ENCODE measurements around the gene MORF4L1. TPM values are rescaled to one million over a fixed set of nuclear protein-coding genes. Genes with fewer than 3 reads are reported as not detected.
"Not testable (repeated sequence)": the region's sequence is repeated elsewhere in the genome, so short reads cannot be mapped to it uniquely, and the experiment has no call there.

The MORF4L1 gene
- total and polyA plus RNA-seq, 2 experiments from 2014 or later, result 357 to 388 TPM

DNA sequence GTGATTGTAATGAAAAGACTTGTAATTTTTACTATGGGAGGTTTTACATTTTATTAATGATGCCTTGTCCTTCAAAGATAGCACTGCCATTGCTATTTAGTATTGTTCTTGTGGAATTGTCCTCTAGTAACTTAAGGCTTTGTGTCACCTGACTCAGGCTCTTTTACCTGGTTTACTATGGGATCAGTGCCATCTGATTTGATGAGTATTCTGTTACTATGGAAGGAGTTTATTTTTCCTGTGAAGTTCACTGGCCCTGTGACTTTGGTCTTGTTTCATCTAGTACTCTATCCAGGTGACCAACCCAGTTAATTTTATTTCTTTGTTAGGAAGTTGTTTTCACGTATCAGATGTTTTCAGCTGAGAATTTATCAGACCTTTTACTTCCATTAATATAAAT, 9.0 kb downstream of the MORF4L1 start:
- TF ChIP-seq EZH2 (IDR thresholded peaks at IDR 0.05; ENCODE audit: insufficient read depth, poor library complexity, severe bottlenecking) (no peak), EZH2phosphoT487 (IDR thresholded peaks at IDR 0.05; ENCODE audit: insufficient read depth, low read depth) (no peak)
- H3F3A ChIP-seq (ENCODE audit: insufficient read depth), result peaks cover 76% of the 10 kb centered on the region
- H3K4me3 ChIP-seq, result no peak overlapping the region
- H3K27me3 ChIP-seq (replicated peaks; ENCODE audit: insufficient read depth), result no peaks in the 10 kb centered on the region
- peaks cover 76% of the 10 kb centered on the region for H4K20me1 ChIP-seq (ENCODE audit: insufficient read depth)
- peaks cover 100% of the 10 kb centered on the region for H3K79me2 ChIP-seq (ENCODE audit: insufficient read depth)
- 100% methylated on average over 1 of the region's 1 CpG for WGBS, 2 experiments (ENCODE audit: low coverage in 1 of 2, low lambda C conversion rate in 2 of 2, missing lambda C conversion rate in 2 of 2)
- no peaks in the 10 kb centered on the region for H3K9me2 ChIP-seq (ENCODE audit: insufficient read depth)
- no peak for DNase-seq
- in situ Hi-C loops (cut with MboI), result no loop called here
- peaks cover 50% of the 10 kb centered on the region for H3K36me3 ChIP-seq (ENCODE audit: low read depth)
- H2AFZ ChIP-seq, result no peak overlapping the region
- H3K4me2 ChIP-seq (ENCODE audit: unreplicated experiment), result peak overlapping the region; percentile 51
- H3K4me1 ChIP-seq (ENCODE audit: insufficient read depth), result peaks cover 60% of the 10 kb centered on the region
- H3K9me3 ChIP-seq (ENCODE audit: low read depth), result no peaks in the 10 kb centered on the region
- no peak overlapping the region for H3K9ac ChIP-seq
- H3K27ac ChIP-seq, result peak overlapping the region; percentile 63

DNA sequence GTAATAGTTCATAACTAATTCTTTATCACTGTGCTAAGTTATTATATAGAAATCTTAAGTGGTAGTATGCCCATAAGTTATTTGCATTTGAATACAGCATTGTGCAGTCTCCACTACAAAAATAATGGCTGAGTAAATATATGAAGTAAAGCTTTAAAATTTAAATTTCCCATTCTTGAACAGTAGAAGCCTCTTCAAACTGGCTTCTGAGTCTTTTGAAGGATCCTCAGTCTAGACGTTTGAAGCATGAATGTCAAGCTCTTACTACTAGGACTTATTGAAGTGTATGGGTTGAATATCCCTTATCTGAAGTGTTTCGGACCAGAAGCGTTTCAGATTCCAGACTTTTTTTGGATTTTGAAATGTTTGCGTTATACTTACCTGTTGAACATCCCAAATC, 16.3 kb downstream of the MORF4L1 start:
- no peak for DNase-seq
- H3K79me2 ChIP-seq (ENCODE audit: insufficient read depth), result peaks cover 100% of the 10 kb centered on the region
- no peaks in the 10 kb centered on the region for H3K9me2 ChIP-seq (ENCODE audit: insufficient read depth)
- H3K4me2 ChIP-seq (ENCODE audit: unreplicated experiment), result no peak overlapping the region
- peaks cover 95% of the 10 kb centered on the region for H3K36me3 ChIP-seq (ENCODE audit: low read depth)
- no peak overlapping the region for H3K4me3 ChIP-seq
- H3K27ac ChIP-seq, result no peak overlapping the region
- H3K9ac ChIP-seq, result no peak overlapping the region
- 0 out of 2 replicates have a peak, but pooled peaks cover 4% of the 10 kb centered on the region for H3K4me1 ChIP-seq (ENCODE audit: insufficient read depth)
- TF ChIP-seq EZH2phosphoT487 (IDR thresholded peaks at IDR 0.05; ENCODE audit: insufficient read depth, low read depth), result no peak
- no peak for TF ChIP-seq EZH2 (IDR thresholded peaks at IDR 0.05; ENCODE audit: insufficient read depth, poor library complexity, severe bottlenecking)
- in situ Hi-C loops (cut with MboI), result no loop called here
- H3K9me3 ChIP-seq (ENCODE audit: low read depth), result no peaks in the 10 kb centered on the region
- H4K20me1 ChIP-seq (ENCODE audit: insufficient read depth), result peaks cover 33% of the 10 kb centered on the region
- H3F3A ChIP-seq (ENCODE audit: insufficient read depth), result peaks cover 59% of the 10 kb centered on the region
- WGBS, 2 experiments (ENCODE audit: low coverage in 1 of 2, low lambda C conversion rate in 2 of 2, missing lambda C conversion rate in 2 of 2), result 81 to 82% methylated on average over 4 of the region's 4 CpGs
- no peaks in the 10 kb centered on the region for H3K27me3 ChIP-seq (replicated peaks; ENCODE audit: insufficient read depth)
- H2AFZ ChIP-seq, result no peak overlapping the region

DNA sequence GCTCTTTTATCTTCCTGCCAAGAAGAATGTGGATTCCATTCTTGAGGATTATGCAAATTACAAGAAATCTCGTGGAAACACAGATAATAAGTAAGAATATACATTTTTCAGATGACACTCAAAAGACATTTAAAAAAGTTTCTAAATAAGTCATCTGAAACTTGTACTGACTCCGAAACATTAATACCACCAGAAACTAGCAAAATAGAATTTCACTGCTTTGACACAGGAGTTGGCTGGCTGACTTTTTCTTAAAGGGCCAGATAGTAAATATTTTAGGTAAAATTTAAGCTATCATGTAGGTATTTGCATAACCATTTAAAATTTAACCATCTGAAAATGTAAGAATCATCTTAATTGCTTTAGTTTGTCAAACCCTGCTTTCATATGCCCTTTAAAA, 20.8 kb downstream of the MORF4L1 start:
- DNase-seq, result no peak
- H3K9me3 ChIP-seq (ENCODE audit: low read depth), result no peaks in the 10 kb centered on the region
- peaks cover 97% of the 10 kb centered on the region for H3K36me3 ChIP-seq (ENCODE audit: low read depth)

DNA sequence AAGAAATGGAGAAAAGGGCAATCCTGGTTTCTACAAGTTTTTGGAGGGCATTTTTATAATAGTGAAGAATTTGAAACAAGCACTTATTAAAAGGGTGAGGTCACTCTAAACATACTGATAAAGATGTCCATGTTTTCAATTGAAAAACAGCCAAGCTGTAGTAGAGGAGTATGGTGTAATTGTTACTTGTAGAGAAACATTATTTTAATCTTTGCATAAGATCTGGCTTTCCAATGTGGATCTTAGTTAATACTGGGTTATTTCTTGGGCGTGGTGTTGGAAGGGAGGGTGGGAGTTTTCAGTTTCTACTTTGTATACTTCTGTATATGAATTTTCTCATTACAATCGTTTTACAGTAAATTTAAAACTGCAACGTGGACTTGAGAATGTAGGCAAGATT, 22.8 kb downstream of the MORF4L1 start:
- in situ Hi-C loops (cut with MboI), result no loop called here
- WGBS, 2 experiments (ENCODE audit: low coverage in 1 of 2, low lambda C conversion rate in 2 of 2, missing lambda C conversion rate in 2 of 2), result 64 to 76% methylated on average over 3 of the region's 3 CpGs
- Histone ChIP-seq H3K4me1 (ENCODE audit: insufficient read depth) (0 out of 2 replicates have a peak, but pooled peaks cover 3% of the 10 kb centered on the region), H3K79me2 (ENCODE audit: insufficient read depth) (peaks cover 100% of the 10 kb centered on the region), H3K9ac (no peak overlapping the region), H2AFZ (no peak overlapping the region), H3K27me3 (replicated peaks; ENCODE audit: insufficient read depth) (no peaks in the 10 kb centered on the region), H3K9me3 (ENCODE audit: low read depth) (no peaks in the 10 kb centered on the region), H3K4me3 (no peak overlapping the region), H3F3A (ENCODE audit: insufficient read depth) (peaks cover 88% of the 10 kb centered on the region), H3K27ac (no peak overlapping the region), H3K9me2 (ENCODE audit: insufficient read depth) (no peaks in the 10 kb centered on the region), H3K4me2 (ENCODE audit: unreplicated experiment) (no peak overlapping the region), H3K36me3 (ENCODE audit: low read depth) (peaks cover 96% of the 10 kb centered on the region), H4K20me1 (ENCODE audit: insufficient read depth) (peaks cover 25% of the 10 kb centered on the region)
- TF ChIP-seq EZH2phosphoT487 (IDR thresholded peaks at IDR 0.05; ENCODE audit: insufficient read depth, low read depth) (no peak), EZH2 (IDR thresholded peaks at IDR 0.05; ENCODE audit: insufficient read depth, poor library complexity, severe bottlenecking) (no peak)
- DNase-seq, result no peak

More for the DNA sequence above, 20.8 kb downstream of the MORF4L1 start:
- 71 to 72% methylated on average over 2 of the region's 2 CpGs for WGBS, 2 experiments (ENCODE audit: low coverage in 1 of 2, low lambda C conversion rate in 2 of 2, missing lambda C conversion rate in 2 of 2)
- H3F3A ChIP-seq (ENCODE audit: insufficient read depth), result peaks cover 70% of the 10 kb centered on the region
- H4K20me1 ChIP-seq (ENCODE audit: insufficient read depth), result peaks cover 25% of the 10 kb centered on the region
- TF ChIP-seq EZH2 (IDR thresholded peaks at IDR 0.05; ENCODE audit: insufficient read depth, poor library complexity, severe bottlenecking), result no peak
- no peak for TF ChIP-seq EZH2phosphoT487 (IDR thresholded peaks at IDR 0.05; ENCODE audit: insufficient read depth, low read depth)
- H3K4me1 ChIP-seq (ENCODE audit: insufficient read depth), result 0 out of 2 replicates have a peak, but pooled peaks cover 3% of the 10 kb centered on the region
- H3K9ac ChIP-seq, result no peak overlapping the region
- H3K27ac ChIP-seq, result no peak overlapping the region
- no peaks in the 10 kb centered on the region for H3K27me3 ChIP-seq (replicated peaks; ENCODE audit: insufficient read depth)
- no peaks in the 10 kb centered on the region for H3K9me2 ChIP-seq (ENCODE audit: insufficient read depth)
- H3K79me2 ChIP-seq (ENCODE audit: insufficient read depth), result peaks cover 100% of the 10 kb centered on the region
- no peak overlapping the region for H3K4me3 ChIP-seq
- in situ Hi-C loops (cut with MboI), result no loop called here
- H3K4me2 ChIP-seq (ENCODE audit: unreplicated experiment), result no peak overlapping the region
- H2AFZ ChIP-seq, result no peak overlapping the region

DNA sequence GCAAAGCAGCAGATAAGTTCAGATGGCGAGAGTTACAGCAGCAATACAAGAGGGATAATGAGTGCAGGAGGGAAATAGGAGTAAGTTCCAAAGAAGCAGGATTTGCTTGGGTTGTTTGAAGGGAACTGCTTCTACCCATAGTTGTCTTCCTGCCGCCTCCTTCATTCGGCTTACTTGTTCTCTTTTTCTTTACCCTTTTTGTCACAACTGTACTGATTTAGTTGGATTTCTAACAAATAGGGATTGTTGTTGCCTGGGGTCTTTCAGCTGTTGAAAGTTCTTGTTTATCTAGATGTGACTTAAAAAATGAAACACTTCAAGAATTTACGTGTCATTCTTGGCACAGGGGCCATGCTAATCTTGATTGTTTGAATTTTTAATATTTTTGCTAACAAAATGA, 25.9 kb downstream of the MORF4L1 start:
- Histone ChIP-seq H3K79me2 (ENCODE audit: insufficient read depth) (peaks cover 100% of the 10 kb centered on the region), H3K36me3 (ENCODE audit: low read depth) (peaks cover 94% of the 10 kb centered on the region), H3F3A (ENCODE audit: insufficient read depth) (peaks cover 84% of the 10 kb centered on the region), H3K4me1 (ENCODE audit: insufficient read depth) (peaks cover 22% of the 10 kb centered on the region), H4K20me1 (ENCODE audit: insufficient read depth) (0 out of 2 replicates have a peak, but pooled peaks cover 16% of the 10 kb centered on the region), H3K9me2 (ENCODE audit: insufficient read depth) (no peaks in the 10 kb centered on the region), H3K9ac (no peak overlapping the region), H3K9me3 (ENCODE audit: low read depth) (no peaks in the 10 kb centered on the region), H3K4me2 (ENCODE audit: unreplicated experiment) (no peak overlapping the region), H3K27me3 (replicated peaks; ENCODE audit: insufficient read depth) (no peaks in the 10 kb centered on the region), H3K4me3 (no peak overlapping the region), H2AFZ (no peak overlapping the region), H3K27ac (no peak overlapping the region)
- TF ChIP-seq EZH2 (IDR thresholded peaks at IDR 0.05; ENCODE audit: insufficient read depth, poor library complexity, severe bottlenecking) (no peak), EZH2phosphoT487 (IDR thresholded peaks at IDR 0.05; ENCODE audit: insufficient read depth, low read depth) (no peak)
- WGBS, 2 experiments (ENCODE audit: low coverage in 1 of 2, low lambda C conversion rate in 2 of 2, missing lambda C conversion rate in 2 of 2), result 87 to 88% methylated on average over 4 of the region's 4 CpGs
- no peak for DNase-seq
- in situ Hi-C loops (cut with MboI), result no loop called here

DNA sequence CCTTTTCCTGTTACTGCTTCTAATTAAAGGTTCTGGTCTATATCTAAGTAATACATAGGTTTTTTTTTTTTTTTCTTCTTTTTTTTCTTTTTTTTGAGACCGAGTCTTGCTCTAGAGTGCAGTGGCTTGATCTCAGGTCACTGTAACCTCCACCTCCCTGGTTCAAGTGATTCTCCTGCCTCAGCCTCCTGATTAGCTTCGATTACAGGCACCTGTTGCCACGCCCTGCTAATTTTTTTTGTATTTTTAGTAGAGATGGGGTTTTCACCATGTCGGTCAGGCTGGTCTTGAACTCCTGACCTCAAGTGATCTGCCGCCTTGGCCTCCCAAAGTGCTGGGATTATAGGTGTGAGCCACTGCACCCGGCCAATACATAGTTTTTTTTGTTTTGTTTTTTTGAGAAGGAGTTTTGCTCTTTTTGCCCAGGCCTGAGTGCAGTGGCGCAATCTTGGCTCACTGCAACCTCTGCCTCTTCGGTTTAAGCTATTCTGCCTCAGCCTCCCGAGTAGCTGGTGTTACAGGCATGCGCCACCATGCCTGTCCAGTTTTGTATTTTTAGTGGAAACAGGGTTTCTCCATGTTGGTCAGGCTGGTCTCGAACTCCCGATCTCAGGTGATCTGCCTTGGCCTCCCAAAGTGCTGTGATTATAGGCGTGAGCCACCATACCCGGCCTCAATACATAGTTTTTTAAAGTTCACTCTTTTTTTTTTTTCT, 28.3 kb downstream of the MORF4L1 start:
- H3K27me3 ChIP-seq (replicated peaks; ENCODE audit: insufficient read depth); H3K4me2 ChIP-seq (ENCODE audit: unreplicated experiment); H3K27ac ChIP-seq; H2AFZ ChIP-seq; H3K9ac ChIP-seq; H4K20me1 ChIP-seq (ENCODE audit: insufficient read depth); H3K9me3 ChIP-seq (ENCODE audit: low read depth); DNase-seq; in situ Hi-C loops (cut with MboI); H3K9me2 ChIP-seq (ENCODE audit: insufficient read depth); H3K4me3 ChIP-seq: not testable (repeated sequence)
- H3K36me3 ChIP-seq (ENCODE audit: low read depth), result peaks cover 85% of the 10 kb centered on the region
- WGBS, 2 experiments (ENCODE audit: low coverage in 1 of 2, low lambda C conversion rate in 2 of 2, missing lambda C conversion rate in 2 of 2), result 93 to 96% methylated on average over 14 of the region's 14 CpGs
- peaks cover 85% of the 10 kb centered on the region for H3K79me2 ChIP-seq (ENCODE audit: insufficient read depth)
- H3F3A ChIP-seq (ENCODE audit: insufficient read depth), result peaks cover 92% of the 10 kb centered on the region
- H3K4me1 ChIP-seq (ENCODE audit: insufficient read depth), result peaks cover 43% of the 10 kb centered on the region

All from GM23248 (cell line).